Activated CD4-positive, alpha-beta T cell treated with anti-CD3 and anti-CD28 coated beads for 4 hours (primary cell): ENCODE data around the gene ATP9B.

Experiments
- DNase-seq, 2 donors: peaks; one replicate each; pipeline ENCODE4 v3.0.0-alpha.2; 2020

Gene ATP9B

GRCh38 chr18:79400091-79400590 is 330.9 kb downstream of the ATP9B start:
- peak; percentile 66 to 67 for DNase-seq

GRCh38 chr18:79400591-79401381 is 331.6 kb downstream of the ATP9B start:
- peak; percentile 65 to 66 for DNase-seq

- no peak for DNase-seq
Observed at GRCh38 chr18:79401494-79402208, 332.5 kb downstream of the ATP9B start.

GRCh38 chr18:79402209-79402576 is 333.0 kb downstream of the ATP9B start:
- DNase-seq = no peak

GRCh38 chr18:79402977-79403722 is 334.0 kb downstream of the ATP9B start:
- no peak for DNase-seq

GRCh38 chr18:79403723-79404566 is 334.8 kb downstream of the ATP9B start:
- DNase-seq = no peak

GRCh38 chr18:79404567-79404910 is 335.3 kb downstream of the ATP9B start:
- DNase-seq = no peak

GRCh38 chr18:79405019-79405780 is 336.0 kb downstream of the ATP9B start:
- DNase-seq = peak; percentile 57 to 58

- DNase-seq = peak; percentile 81 to 84
Observed at GRCh38 chr18:79405781-79406575, 336.8 kb downstream of the ATP9B start.

GRCh38 chr18:79406708-79407107 is 337.5 kb downstream of the ATP9B start:
- no peak for DNase-seq

- DNase-seq = no peak
Observed at GRCh38 chr18:79409313-79409712, 340.1 kb downstream of the ATP9B start.

- DNase-seq = no peak
Observed at GRCh38 chr18:79410171-79410641, 341.0 kb downstream of the ATP9B start.

GRCh38 chr18:79410731-79411613 is 341.8 kb downstream of the ATP9B start:
- DNase-seq = no peak

- no peak for DNase-seq
Observed at GRCh38 chr18:79411614-79412526, 342.7 kb downstream of the ATP9B start.

GRCh38 chr18:79413025-79413424 is 343.8 kb downstream of the ATP9B start:
- DNase-seq = no peak

- DNase-seq = no peak
Observed at GRCh38 chr18:79413426-79413825, 344.2 kb downstream of the ATP9B start.

- no peak for DNase-seq
Observed at GRCh38 chr18:79413901-79414300, 344.7 kb downstream of the ATP9B start.

GRCh38 chr18:79416022-79416676 is 347.0 kb downstream of the ATP9B start:
- DNase-seq = no peak
